DMS53 treated with DMSO at 0.1 percent for 48 hours (cell line): ENCODE results near the gene PRKN.
A peak's percentile ranks its signal among the peaks of the same experiment; 100 is the strongest.

Experiments used
- DNase-seq: peaks from one replicate; lab custom pipeline; 2025; ENCODE audit not compliant: unreplicated experiment; lab: John Stamatoyannopoulos, UW

The PRKN gene

DNA sequence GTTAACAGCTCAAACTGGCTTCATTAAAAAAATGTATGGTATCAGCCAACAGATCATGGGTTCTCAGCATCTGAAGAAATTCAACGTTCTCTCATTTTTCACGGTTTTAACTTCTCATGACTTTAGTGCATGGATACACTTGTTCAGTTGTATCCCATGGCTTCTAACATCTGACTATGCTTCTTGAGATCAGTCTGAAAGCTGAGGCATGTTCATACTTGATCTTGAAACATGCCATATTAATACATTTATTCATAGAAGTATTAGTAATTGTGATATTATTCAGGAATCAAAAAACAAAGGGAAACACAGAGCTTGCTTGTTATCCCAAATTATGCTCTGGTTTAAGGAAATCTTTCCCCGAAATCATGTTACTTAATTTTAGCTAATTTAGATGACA lies 649.4 kb downstream of the PRKN start:
- no peak for DNase-seq

DNA sequence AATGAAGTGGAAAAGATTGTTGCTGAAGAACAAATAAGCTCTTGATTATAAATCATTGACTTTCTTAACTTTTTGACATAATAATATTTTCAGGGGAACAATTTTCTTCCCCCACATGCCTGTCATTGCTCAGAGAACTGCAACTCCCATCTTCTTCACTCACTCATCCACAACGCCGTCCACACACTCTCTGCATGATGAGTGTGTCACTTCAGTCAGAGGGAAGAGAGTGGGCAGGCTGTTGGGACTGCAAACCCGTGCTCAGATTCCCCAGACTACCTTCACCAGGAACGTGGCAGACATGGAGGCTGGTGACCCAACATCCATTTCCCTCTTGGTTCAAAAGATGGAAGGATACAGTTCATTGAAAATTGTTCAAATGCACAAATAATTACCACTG lies 650.8 kb downstream of the PRKN start:
- DNase-seq: no peak

DNA sequence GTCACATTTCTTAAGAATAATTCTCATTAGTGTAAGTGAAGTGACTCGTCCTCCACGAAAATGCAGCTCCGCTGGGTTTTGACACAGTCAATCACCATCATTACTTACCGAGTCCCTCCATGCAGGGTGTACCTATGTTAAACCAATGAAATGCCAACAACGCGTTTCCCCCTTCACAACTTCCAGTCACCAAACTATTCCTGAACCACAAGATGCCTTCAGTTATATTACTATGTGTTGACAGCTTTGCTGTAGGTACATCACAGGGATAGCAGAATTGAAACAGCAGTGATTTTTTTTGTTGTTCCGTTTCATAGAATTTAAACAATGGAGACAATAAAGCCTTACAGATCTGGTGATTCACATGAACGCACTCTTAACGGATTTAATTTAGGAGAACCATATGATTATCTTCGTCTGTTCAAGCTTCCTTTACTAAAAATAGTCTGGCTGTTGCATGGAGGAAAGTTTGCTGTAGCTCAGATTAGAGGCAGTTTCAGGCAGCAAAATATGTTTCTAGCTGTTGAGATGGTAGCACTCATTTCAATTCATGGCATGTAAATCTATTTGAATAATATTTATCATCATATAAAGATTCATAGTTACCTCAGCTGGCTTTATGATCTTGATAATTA lies 652.8 kb downstream of the PRKN start:
- no peak for DNase-seq

DNA sequence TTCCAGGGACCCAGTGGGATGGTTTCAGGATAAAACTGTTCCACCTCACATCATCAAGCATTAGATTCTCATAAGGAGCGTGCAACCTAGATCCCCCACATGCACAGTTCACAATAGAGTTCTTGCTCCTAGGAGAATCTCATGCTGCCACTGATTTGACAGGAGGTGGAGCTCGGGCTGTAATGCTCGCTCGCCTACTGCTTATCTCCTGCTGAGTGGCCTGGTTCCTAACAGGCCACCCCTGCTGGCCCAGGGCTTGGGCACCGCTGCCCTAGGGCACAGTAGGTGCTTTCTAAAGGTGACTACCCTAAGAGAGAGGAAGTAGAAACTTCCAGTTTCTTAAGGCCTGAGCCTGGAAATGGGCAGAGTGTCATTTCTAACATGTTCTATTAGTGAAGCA lies 656.9 kb downstream of the PRKN start:
- no peak for DNase-seq

DNA sequence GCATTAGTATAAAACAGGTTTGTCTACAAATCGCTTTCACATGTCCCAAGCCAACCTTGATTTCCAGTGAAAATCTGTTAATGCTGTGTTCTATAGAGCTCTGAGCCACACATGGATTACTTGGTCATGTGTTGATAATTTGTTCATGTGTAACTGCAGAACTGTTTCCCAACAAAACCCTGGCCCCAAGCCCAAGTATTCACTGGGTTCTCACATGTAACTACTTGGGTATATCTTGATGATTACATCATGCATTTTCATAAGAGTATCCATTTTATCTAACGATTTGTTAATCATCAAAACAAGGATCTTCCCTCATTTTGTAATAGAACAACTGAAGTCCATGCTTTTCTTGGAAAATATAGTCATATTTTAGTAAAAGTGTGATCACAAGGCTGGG lies 657.6 kb downstream of the PRKN start:
- DNase-seq: no peak

DNA sequence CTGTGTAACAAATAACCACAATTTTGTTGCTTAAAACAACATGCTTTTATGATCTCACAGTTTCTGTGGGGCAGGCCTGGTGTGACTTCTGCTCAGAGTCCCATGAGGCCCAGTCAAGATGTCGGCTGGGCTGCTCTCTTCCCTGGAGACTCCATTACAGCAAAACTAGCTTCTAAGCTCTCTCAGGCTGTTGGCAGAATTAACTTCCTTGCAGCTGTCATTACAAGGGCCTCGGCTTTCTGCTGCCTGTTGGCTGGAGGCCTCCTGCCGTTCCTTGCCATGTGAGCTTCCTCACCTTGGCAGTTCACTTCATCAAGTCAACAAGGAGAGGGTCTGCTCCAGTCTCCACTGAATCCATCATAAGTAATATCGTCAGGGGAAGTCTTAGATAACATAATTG lies 659.2 kb downstream of the PRKN start:
- DNase-seq: no peak

DNA sequence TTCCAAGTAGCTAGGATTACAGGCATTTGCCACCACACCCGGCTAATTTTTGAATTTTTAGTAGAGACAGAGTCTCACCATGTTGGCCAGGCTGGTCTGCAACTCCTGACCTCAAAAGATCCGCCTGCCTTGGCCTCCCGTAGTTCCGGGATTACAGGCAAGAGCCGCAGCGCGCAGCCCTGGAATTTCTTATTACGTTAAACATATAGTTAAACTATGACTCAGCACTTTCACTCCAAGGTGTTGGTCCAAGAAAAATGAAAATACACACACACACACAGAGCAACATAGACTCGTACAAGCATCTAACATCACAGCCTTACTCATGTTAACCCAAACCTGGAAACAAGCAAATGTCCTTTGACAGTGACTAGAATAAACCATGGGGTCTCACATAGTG lies 663.9 kb downstream of the PRKN start:
- no peak for DNase-seq

DNA sequence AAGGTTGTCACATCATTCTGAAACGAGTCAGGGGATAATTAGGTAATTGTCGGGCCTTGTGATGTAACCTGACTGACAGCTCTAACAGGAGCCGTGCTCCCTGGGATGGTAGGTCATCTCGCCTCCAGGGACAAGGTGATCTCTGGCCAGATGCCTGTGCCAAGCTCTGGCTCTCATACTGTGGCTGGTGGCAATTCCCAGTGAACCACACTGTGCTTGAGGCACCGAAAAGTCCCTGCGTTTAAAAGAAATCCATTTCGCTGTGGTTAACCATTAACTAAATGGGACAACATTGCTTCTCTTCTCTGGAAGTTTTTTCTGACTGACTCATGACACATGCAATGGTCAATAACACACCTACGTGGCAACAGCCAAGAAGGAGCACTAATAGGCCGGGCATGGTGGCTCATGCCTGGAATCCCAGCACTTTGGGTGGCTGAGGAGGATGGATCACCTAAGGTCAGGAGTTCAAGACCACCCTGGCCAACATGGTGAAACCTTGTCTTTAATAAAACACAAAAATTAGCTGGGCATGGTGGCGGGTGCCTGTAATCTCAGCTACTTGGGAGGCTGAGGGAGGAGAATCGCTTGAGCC lies 669.2 kb downstream of the PRKN start:
- peak; percentile 91 for DNase-seq

DNA sequence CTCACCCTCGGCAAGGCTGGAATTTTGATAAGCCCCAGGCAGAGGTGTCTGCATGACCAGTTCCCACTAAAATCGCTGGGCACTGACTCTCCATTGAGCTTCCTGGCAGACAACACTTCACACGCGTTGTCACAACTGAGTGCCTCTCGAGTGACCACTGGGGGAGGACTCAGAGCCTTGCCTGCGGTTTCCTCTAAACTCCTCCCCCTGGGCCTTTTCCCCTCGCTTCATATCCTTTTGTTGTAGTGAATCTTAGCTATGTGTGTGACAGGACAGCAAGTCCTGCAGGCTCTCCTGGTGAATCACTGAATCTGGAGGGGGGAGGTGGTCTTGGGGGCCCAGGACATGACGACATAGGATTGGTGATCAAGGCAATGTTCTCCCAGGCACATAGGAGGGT lies 670.8 kb downstream of the PRKN start:
- peak; percentile 63 for DNase-seq

DNA sequence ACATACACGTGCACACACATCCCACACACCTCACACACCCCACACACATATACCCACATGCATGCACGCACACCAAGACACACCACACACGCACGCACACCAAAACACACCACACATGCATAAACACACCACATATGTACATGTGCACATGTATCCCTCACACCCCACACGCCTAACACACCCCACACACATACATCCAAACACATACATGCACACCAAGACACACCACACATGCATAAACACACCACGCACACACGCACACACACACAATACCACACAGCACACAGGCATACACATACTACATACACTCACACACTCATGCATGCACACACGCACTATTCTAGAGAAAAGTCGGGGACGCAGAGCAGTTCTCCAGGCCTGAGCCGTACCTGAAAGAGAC lies 671.5 kb downstream of the PRKN start:
- no peak for DNase-seq

DNA sequence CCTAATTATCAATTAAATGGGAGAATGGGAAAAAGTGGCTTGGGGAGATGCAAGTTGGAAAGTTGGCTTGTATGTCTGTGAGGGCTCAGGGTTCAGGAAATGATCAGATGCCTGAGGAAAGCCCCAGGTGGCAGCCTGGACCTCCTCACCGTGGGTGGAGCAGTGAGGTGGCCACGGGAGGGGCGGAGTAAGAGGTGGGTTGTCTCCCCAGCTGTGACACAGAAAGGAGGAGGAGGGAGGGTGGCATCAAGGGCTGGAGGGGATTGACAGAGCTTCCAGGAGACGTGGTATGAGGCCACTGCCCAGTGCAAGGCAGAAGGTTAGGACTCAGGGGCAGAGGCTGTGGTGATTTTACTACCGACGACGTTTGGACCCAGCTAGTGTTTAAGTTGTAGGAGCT lies 672.2 kb downstream of the PRKN start:
- no peak for DNase-seq

DNA sequence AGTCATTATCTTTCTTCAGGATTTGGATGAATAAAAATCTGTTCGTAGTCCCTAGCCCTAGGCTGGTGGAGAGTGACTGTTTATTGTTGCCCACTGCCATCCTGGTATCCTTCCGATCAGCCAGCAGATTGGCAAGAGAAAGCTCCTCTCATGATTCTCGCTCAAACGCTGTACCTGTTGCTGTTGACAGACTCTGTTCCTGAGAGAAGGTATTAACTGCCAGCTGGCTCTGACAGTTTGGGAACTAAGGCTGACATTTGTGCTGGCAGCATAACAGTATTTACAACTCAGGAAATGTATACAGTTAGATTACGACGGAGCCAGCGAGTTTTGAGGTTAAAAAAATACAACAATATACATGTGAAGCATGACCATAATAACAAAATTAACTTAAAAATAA lies 674.5 kb downstream of the PRKN start:
- no peak for DNase-seq

DNA sequence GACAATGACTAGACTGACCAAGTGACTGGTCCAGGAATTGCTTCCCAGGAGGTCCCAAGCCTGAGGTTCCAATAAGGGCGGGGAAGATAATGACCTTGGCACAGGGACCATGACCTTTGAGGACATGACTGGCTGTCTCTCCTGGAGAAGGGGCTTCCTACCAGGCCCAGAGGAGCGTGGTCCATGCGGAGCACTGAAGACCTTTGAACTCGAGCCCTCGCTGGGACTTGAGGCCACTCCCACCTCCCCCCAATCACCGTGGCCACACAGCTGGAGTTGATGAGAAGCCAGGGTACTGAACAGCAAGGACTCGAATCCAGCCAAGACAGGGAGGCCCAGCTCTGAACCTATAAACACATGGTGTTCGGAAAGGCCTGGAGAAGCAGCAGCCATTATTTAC lies 677.0 kb downstream of the PRKN start:
- no peak for DNase-seq

DNA sequence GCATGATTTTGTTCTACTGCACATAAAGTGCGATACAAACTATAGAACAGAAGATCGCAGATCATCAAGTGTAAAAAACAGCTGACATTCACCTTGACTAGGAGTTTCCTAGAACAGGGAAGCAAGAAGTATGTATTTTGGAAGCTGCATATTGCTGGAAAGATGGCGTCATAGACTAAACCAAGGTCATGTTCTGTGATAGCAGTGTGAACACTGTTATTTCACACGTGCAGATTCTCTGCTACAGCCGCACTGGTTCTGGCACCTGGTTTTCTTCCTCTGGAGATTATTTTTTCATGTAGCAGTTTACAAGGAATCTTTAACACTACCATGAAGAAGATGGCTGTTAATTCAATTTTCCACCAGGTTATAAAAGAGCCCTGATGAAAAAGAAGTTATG lies 681.2 kb downstream of the PRKN start:
- no peak for DNase-seq

DNA sequence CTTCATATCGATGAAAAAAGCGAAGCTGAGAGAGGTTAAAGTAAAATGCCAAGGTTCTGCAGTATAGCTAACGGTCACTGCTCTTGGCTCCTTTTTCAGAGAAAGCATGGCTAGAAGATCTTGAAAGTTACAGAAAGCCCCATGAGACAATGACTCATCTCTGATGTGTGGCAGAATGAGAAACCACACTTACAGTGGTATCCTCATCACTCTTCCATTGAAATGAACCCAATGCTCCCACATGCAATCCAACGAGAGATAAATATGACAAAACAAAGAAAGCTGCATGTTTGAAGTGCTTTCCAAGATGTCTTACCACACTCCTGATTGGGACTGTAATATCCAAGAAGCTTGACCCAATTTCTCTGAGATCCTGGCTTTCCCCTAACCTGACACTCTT lies 694.9 kb downstream of the PRKN start:
- no peak for DNase-seq

DNA sequence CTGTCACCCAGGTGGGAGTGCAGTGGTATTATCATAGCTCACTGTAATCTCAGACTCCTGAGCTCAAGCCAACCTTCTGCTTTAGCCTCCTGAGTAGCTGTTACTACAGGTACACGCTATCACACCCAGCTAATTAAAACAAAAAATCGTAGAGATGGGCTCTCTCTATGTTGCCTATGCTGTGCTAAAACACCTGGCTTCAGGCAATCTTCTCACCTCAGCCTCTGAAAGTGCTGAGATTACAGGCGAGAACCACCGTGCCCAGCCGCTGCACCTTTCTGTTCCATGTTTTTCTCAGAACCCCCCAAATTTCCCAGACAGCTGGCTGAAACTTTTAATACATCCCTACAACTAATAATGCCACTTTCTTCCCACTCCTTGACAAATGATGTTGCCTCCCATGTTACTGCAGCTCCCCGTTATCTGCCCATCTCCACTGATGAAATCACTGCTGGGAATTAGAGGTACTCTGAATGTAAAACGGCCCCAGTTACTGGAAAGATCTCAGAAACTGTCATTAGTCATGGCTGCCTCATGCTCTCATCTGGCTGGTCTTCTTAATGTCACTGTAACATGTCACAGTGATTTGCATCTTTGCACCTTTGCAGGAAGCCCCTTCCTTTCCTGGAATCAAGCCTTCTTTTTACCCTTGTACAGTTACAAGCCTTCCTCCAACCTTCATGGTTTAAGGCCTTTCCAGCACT lies 697.5 kb downstream of the PRKN start:
- no peak for DNase-seq

DNA sequence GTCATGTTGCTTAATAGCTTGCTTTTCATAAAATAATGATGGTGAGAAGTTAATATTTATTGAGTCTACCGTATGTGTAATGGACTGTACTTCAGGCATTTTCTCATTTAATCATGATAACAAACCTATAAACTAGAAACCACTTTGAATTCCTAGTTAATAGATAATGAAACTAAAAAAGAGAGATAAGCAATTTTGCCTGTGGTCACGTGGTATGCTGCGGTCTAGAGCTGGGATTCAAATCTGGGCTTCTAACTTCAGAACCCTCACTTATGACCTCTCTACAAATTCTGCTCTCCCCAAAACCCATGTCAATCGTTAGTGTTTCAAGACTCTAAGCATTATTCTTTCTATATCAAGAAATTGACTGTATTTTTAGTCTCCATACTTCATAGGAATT lies 700.7 kb downstream of the PRKN start:
- no peak for DNase-seq

DNA sequence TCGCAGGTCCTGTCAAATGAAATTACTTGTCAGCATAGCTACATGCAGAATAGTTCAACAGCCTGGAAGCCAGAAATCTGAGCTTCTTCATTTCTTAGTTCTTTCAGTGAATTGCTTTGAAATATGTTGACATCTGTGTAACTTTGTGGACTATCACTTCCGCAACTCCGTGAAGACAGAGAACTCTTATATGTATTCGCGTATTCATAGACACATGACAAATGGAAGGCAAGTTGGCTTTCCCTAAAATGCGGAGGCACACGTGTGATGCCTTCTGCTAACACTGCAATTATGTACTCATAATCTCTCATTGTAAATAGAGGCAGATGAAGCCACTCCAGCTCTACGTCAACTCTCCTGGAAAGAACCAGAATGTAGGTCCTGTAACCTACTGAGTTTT lies 701.5 kb downstream of the PRKN start:
- no peak for DNase-seq

DNA sequence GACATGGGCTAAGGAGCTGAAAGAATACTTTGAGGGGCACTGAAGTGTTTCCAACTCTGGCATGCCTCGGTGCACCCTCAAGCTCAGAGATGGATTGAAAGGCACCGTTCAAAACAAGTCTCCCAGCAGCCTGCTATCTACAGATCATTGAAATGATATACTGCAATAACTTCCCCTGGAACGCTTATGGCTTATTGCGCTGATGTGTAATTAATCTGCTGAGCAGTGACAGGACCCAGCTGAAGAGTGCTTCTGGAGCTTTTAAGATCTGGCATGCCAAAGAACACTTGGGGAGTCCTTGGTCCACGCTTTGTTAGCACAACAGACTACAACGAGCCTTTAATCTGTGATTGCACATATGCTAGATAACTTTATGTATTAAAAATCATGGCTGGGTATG lies 708.2 kb downstream of the PRKN start:
- DNase-seq: no peak

DNA sequence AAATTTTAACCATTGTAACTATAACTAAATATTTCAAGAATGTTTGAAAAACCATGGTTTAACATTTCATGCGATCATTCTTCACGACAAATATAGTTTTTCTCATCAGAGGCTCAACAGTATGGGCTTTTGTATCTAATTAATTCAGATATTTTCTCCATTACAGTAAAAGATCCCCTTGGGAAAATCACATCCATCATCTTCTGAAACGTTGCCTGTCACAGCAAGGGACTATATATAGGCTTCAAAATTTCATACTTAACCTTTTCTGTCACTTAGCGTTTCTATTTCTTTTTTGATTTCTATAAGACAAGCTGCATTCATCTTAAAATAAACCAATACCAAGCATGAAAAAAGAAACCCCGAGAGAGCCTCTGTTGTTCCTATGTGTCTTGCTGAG lies 710.0 kb downstream of the PRKN start:
- DNase-seq: no peak

DNA sequence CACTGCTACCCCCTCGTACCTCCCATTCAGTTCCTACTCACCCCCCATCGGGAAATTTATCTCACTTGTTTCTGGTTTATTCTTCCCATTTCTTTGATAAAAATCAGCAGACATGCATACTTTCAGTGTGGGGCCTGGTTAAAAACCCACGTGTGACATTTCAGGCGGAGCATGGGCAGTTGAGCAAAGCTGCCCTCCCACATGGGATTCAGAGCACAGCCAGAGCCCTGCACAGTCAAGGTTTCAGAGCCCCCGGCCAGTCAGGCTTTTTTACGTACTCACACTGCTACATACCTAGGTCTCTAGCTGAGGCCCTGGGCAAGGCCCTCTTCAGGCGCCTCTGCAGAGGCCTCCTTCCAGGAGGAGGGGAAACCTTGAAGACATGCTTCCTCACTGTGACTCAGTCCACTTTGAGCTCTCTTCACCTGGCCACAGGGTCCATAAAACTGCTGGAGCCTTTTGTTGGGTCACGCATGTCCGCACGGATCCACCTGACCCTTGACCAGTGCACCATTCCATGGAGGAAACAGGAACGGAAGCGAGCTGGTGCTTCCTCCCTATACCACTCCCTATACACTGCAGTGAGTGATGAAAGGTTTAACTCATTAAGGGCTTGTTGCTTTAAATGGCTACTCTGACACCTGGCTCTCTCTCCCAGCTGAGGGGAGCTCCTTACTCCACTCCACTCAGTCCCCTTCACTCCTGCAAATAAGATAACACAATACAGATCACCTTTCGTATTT lies 713.3 kb downstream of the PRKN start:
- DNase-seq: no peak

DNA sequence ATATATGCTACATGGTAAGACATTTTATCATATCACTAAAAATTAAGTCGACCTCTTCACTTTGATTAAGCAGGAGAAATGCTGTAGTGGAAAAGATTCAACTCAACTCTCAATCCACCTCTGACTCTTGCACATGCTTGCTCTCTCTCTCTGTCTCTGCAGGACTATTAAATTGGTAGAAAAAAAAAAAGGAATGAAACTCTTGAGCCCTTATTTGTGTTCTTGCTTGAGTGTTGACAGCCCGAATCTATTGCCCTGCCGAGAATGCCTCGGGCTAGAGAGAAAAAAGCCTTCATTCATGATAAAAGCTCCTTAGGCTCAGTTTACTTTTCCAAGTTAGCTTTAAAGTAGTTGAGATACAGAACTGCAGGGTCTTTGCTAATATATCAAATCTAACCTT lies 722.2 kb downstream of the PRKN start:
- no peak for DNase-seq
